Measurements from ENCODE around the gene LEF1.

LEF1 gene

GRCh38 chr4:108175966-108176365 is 7.2 kb upstream of the LEF1 start:
- no peak for DNase-seq (ENCODE audit: low spot score)

- DNase-seq (ENCODE audit: low spot score), result no peak
These were observed 6.1 kb upstream of the LEF1 start for GRCh38 chr4:108174856-108175255.

- DNase-seq (ENCODE audit: low spot score), result no peak
These were observed 4.9 kb upstream of the LEF1 start for GRCh38 chr4:108173599-108174057.

GRCh38 chr4:108172753-108173598 is 4.2 kb upstream of the LEF1 start:
- DNase-seq (ENCODE audit: low spot score), result no peak

GRCh38 chr4:108172231-108172752 is 3.6 kb upstream of the LEF1 start:
- no peak for DNase-seq (ENCODE audit: low spot score)

- DNase-seq (ENCODE audit: low spot score), result no peak
These were observed 2.9 kb upstream of the LEF1 start for GRCh38 chr4:108171339-108172230.

GRCh38 chr4:108170631-108171338 is 2.1 kb upstream of the LEF1 start:
- no peak for DNase-seq (ENCODE audit: low spot score)

GRCh38 chr4:108169664-108170063 is 932 bp upstream of the LEF1 start:
- DNase-seq (ENCODE audit: low spot score), result no peak

- no peak for DNase-seq (ENCODE audit: low spot score)
These were observed 517 bp downstream of the LEF1 start for GRCh38 chr4:108168160-108168670.

- DNase-seq (ENCODE audit: low spot score), result no peak
These were observed 2.1 kb downstream of the LEF1 start for GRCh38 chr4:108166441-108167315.

- DNase-seq (ENCODE audit: low spot score), result no peak
These were observed 2.7 kb downstream of the LEF1 start for GRCh38 chr4:108166038-108166437.

GRCh38 chr4:108165586-108165985 is 3.1 kb downstream of the LEF1 start:
- no peak for DNase-seq (ENCODE audit: low spot score)

- DNase-seq (ENCODE audit: low spot score), result no peak
These were observed 5.4 kb downstream of the LEF1 start for GRCh38 chr4:108163351-108163750.

GRCh38 chr4:108160741-108161352 is 7.9 kb downstream of the LEF1 start:
- DNase-seq (ENCODE audit: low spot score), result no peak

GRCh38 chr4:108159845-108160244 is 8.9 kb downstream of the LEF1 start:
- no peak for DNase-seq (ENCODE audit: low spot score)

- DNase-seq (ENCODE audit: low spot score), result no peak
These were observed 11.1 kb downstream of the LEF1 start for GRCh38 chr4:108157655-108158054.

GRCh38 chr4:108156391-108156790 is 12.3 kb downstream of the LEF1 start:
- DNase-seq (ENCODE audit: low spot score), result no peak

- DNase-seq (ENCODE audit: low spot score), result no peak
These were observed 13.4 kb downstream of the LEF1 start for GRCh38 chr4:108155373-108155772.

- no peak for DNase-seq (ENCODE audit: low spot score)
These were observed 15.8 kb downstream of the LEF1 start for GRCh38 chr4:108152980-108153379.
